Astrocyte of the spinal cord (primary cell): ENCODE data around the gene KPNA3.

ENCODE experiments used
- DNase-seq: peaks from one replicate; pipeline ENCODE4 v3.0.0; 2011; ENCODE audit warnings: low read depth, low spot score
- H3K4me3 ChIP-seq: 2 replicates; pipeline ENCODE4 v1.5.1; 2011; ENCODE audit warnings: low read depth, mild to moderate bottlenecking, low read length, moderate library complexity
- CTCF ChIP-seq: IDR thresholded peaks from 2 replicates; pipeline ENCODE4 v1.5.1; 2012; ENCODE audit warnings: low read depth, mild to moderate bottlenecking, low read length, inconsistent platforms
- in situ Hi-C: cut with HindIII; loops from 2 replicates; pipeline ENCODE4 v1.10.0; 2017; ENCODE audit warnings: low sequenced_read_pairs

The KPNA3 gene

GRCh38 chr13:49760558-49760957 lies 31.9 kb downstream of the KPNA3 start:
- DNase-seq = no peak
- in situ Hi-C loops = no loop called here
- H3K4me3 ChIP-seq = no peak overlapping the region
- TF ChIP-seq CTCF = no peak

GRCh38 chr13:49759503-49759902 lies 33.0 kb downstream of the KPNA3 start:
- peak; percentile 27 for DNase-seq
- TF ChIP-seq CTCF = no peak
- H3K4me3 ChIP-seq = no peak overlapping the region
- in situ Hi-C loops = no loop called here

- no peak overlapping the region for H3K4me3 ChIP-seq
- TF ChIP-seq CTCF = no peak
- DNase-seq = no peak
- in situ Hi-C loops = no loop called here
Observed at GRCh38 chr13:49756263-49756662, 36.2 kb downstream of the KPNA3 start.

GRCh38 chr13:49754146-49754545 lies 38.3 kb downstream of the KPNA3 start:
- in situ Hi-C loops = no loop called here
- H3K4me3 ChIP-seq = no peak overlapping the region
- no peak for TF ChIP-seq CTCF
- no peak for DNase-seq

- TF ChIP-seq CTCF = no peak
- in situ Hi-C loops = no loop called here
- DNase-seq = no peak
- H3K4me3 ChIP-seq = no peak overlapping the region
Observed at GRCh38 chr13:49749848-49750247, 42.6 kb downstream of the KPNA3 start.

GRCh38 chr13:49746111-49746510 lies 46.4 kb downstream of the KPNA3 start:
- no peak for DNase-seq
- H3K4me3 ChIP-seq = no peak overlapping the region
- in situ Hi-C loops = no loop called here
- TF ChIP-seq CTCF = no peak

- DNase-seq = no peak
- in situ Hi-C loops = no loop called here
- TF ChIP-seq CTCF = no peak
- no peak overlapping the region for H3K4me3 ChIP-seq
Observed at GRCh38 chr13:49740870-49741269, 51.6 kb downstream of the KPNA3 start.
